Measurements from ENCODE around the gene NLRP4. TPM values are rescaled to one million over a fixed set of nuclear protein-coding genes. Genes with fewer than 3 reads are reported as not detected.
"Not testable (repeated sequence)": the region's sequence is repeated elsewhere in the genome, so short reads cannot be mapped to it uniquely, and the experiment has no call there.

NLRP4 gene
- total RNA-seq, 4 donors from 2014 or later: not detected

DNA sequence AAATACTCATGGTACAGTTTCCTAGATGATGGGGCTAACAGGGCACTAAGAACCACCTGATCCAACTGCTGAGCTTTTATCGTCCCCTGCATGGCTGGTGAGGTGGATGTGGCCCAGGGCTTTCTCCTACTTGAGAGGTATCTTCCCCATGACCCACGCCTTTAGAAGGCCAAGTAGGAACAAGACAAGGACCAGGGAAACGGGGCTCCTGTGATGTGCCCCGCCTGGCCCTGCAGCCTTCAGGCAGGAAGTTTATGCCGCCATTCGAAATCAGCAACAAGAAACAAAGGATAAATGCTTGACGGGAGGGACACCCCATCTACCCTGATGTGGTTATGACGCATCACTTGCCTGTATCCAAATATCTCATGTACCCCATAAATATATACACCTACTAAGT is 91.7 kb downstream of the NLRP4 start:
- intact Hi-C loops (cut with DNase I): no loop called here
- H3K36me3 ChIP-seq: no peaks in the 10 kb centered on the region
- no peaks in the 10 kb centered on the region for H3K4me1 ChIP-seq
- no peak for DNase-seq (ENCODE audit: extremely low spot score)
- H3K9me3 ChIP-seq: peaks cover 0 to 2% (median 0%) of the 10 kb centered on the region in 4 donors
- no peaks in the 10 kb centered on the region for H3K27me3 ChIP-seq
- 79% methylated on average over 8 of the region's 8 CpGs for WGBS
- H3K27ac ChIP-seq (replicated peaks in 1 of 4): no peak overlapping the region
- TF ChIP-seq EP300 (IDR thresholded peaks at IDR 0.05) (no peak), POLR2AphosphoS5 (IDR thresholded peaks at IDR 0.05) (no peak), POLR2A (IDR thresholded peaks at IDR 0.05; ENCODE audit: low read depth) (no peak)
- TF ChIP-seq, protein P1, sequence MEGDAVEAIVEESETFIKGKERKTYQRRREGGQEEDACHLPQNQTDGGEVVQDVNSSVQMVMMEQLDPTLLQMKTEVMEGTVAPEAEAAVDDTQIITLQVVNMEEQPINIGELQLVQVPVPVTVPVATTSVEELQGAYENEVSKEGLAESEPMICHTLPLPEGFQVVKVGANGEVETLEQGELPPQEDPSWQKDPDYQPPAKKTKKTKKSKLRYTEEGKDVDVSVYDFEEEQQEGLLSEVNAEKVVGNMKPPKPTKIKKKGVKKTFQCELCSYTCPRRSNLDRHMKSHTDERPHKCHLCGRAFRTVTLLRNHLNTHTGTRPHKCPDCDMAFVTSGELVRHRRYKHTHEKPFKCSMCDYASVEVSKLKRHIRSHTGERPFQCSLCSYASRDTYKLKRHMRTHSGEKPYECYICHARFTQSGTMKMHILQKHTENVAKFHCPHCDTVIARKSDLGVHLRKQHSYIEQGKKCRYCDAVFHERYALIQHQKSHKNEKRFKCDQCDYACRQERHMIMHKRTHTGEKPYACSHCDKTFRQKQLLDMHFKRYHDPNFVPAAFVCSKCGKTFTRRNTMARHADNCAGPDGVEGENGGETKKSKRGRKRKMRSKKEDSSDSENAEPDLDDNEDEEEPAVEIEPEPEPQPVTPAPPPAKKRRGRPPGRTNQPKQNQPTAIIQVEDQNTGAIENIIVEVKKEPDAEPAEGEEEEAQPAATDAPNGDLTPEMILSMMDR (IDR thresholded peaks at IDR 0.05): no peak
- H3K4me3 ChIP-seq: no peak overlapping the region

DNA sequence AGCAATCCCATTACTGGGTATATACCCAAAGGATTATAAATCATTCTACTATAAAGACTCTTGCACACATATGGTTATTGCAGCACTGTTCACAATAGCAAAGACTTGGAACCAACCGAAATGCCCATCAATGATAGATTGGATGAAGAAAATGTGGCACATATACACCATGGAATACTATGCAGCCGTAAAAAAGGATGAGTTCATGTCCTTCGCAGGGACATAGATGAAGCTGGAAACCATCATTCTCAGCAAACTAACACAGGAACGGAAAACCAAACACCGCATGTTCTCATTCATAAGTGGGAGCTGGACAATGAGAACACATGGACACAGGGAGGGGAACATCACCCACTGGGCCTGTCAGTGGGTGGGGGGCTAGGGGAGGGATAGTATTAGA is 92.9 kb downstream of the NLRP4 start:
- not testable (repeated sequence) for H3K4me3 ChIP-seq
- 88% methylated on average over 5 of the region's 5 CpGs for WGBS

DNA sequence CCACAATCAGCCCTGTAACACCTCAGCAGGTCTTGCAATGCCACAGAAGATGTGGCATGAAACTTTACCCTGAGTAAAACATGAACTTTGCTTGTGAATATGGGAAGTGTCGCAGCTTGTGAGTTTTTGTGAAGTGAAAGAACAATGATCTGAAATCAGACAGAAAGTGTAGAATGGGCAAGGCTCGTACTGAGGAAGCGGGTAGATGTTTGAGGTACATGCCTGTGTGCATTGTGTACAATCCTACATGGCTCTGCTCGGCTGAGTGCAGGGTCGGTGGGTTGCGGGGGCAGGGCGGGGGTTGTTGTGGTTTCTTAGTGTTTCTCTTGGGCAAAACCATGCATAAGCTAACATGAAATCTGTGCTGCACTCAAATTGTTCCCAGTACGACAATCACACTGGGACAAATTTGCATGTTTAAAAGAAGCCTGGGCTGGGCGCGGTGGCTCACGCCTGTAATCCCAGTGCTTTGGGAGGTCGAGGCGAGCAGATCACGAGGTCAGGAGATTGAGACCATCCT is 94.7 kb downstream of the NLRP4 start:
- H3K36me3 ChIP-seq: no peaks in the 10 kb centered on the region
- intact Hi-C loops (cut with DNase I): no loop called here
- no peaks in the 10 kb centered on the region for H3K4me1 ChIP-seq
- no peaks in the 10 kb centered on the region for H3K27me3 ChIP-seq
- no peak overlapping the region for H3K27ac ChIP-seq (replicated peaks in 1 of 4)
- 81% methylated on average over 14 of the region's 14 CpGs for WGBS
- H3K4me3 ChIP-seq: no peak overlapping the region
- TF ChIP-seq EP300 (IDR thresholded peaks at IDR 0.05) (no peak), POLR2A (IDR thresholded peaks at IDR 0.05; ENCODE audit: low read depth) (no peak), POLR2AphosphoS5 (IDR thresholded peaks at IDR 0.05) (no peak)
- TF ChIP-seq, protein P1 (IDR thresholded peaks at IDR 0.05): no peak
- DNase-seq (ENCODE audit: extremely low spot score): peak; percentile 60
- H3K9me3 ChIP-seq: no peaks in the 10 kb centered on the region

More for the DNA sequence above, 92.9 kb downstream of the NLRP4 start:
- H3K4me1 ChIP-seq; DNase-seq (ENCODE audit: extremely low spot score); H3K9me3 ChIP-seq; intact Hi-C loops (cut with DNase I); H3K27ac ChIP-seq (replicated peaks in 1 of 4); H3K36me3 ChIP-seq; H3K27me3 ChIP-seq: not testable (repeated sequence)

Other genes with a start within 250 kb of the NLRP4 start
- gene FIZ1, start 237.0 kb upstream of the NLRP4 start, total RNA-seq: 10 to 100 TPM in 2 of 4 donors, 1 to 10 TPM in 2; 8.3 to 17.3 (median 11.4) TPM
- gene ZNF524, start 236.3 kb upstream of the NLRP4 start, total RNA-seq: 10 to 100 TPM; 20.5 to 36.2 (median 27.9) TPM
- 10 to 100 TPM in 2 of 4 donors, 1 to 10 TPM in 2; 7.5 to 15.4 (median 10.2) TPM for gene ZNF865, start 230.9 kb upstream of the NLRP4 start, total RNA-seq
- gene ZNF784, start 212.0 kb upstream of the NLRP4 start, total RNA-seq: 1 to 10 TPM; 2.5 to 6.3 (median 4.0) TPM
- gene ZNF580, start 195.5 kb upstream of the NLRP4 start, total RNA-seq: 10 to 100 TPM; 38.3 to 66.8 (median 43.1) TPM
- gene ZNF581, start 192.9 kb upstream of the NLRP4 start, total RNA-seq: 10 to 100 TPM; 13.3 to 26.6 (median 18.2) TPM
- gene CCDC106, start 188.3 kb upstream of the NLRP4 start, total RNA-seq: 10 to 100 TPM in 3 of 4 donors, 1 to 10 TPM in 1; 9.4 to 22.0 (median 19.2) TPM
- 100 to 1,000 TPM in 2 of 4 donors, 10 to 100 TPM in 2; 80.4 to 122 (median 104) TPM for gene U2AF2, start 181.5 kb upstream of the NLRP4 start, total RNA-seq
- gene EPN1, start 161.3 kb upstream of the NLRP4 start, total RNA-seq: 100 to 1,000 TPM in 2 of 4 donors, 10 to 100 TPM in 2; 30.7 to 176 (median 104) TPM
- gene NLRP9, start 98.1 kb upstream of the NLRP4 start, total RNA-seq: not detected
- gene RFPL4A, start 77.4 kb upstream of the NLRP4 start, total RNA-seq: not detected
- not detected for gene RFPL4AL1, start 67.4 kb upstream of the NLRP4 start, total RNA-seq
- gene NLRP11, start 4.5 kb upstream of the NLRP4 start, total RNA-seq: not detected
- gene NLRP13, start 95.8 kb downstream of the NLRP4 start, total RNA-seq: not detected
- not detected for gene NLRP8, start 111.3 kb downstream of the NLRP4 start, total RNA-seq
- not detected for gene NLRP5, start 150.2 kb downstream of the NLRP4 start, total RNA-seq